Osteoblast (primary cell): ENCODE data around the gene FAM25G. TPM values are rescaled to one million over a fixed set of nuclear protein-coding genes. Genes with fewer than 3 reads are reported as not detected.
"Not testable (repeated sequence)": the region's sequence is repeated elsewhere in the genome, so short reads cannot be mapped to it uniquely, and the experiment has no call there.

Source experiments
- DNase-seq: peaks from one replicate; pipeline ENCODE4 v3.0.0; 2011; ENCODE audit warnings: low spot score, mixed read lengths; ENCODE audit not compliant: insufficient read length; ENCODE audit errors: missing footprints
- H2AFZ ChIP-seq: 2 replicates; pipeline ENCODE4 v1.6.0; 2011; ENCODE audit warnings: mild to moderate bottlenecking, low read length
- H3K27ac ChIP-seq: 2 replicates; pipeline ENCODE4 v1.5.1; 2011; ENCODE audit warnings: mild to moderate bottlenecking, low read depth, low read length, moderate library complexity
- H3K27me3 ChIP-seq: 2 replicates; pipeline ENCODE4 v1.6.0; 2012; ENCODE audit warnings: mild to moderate bottlenecking, control low read depth, inconsistent platforms, low read length, moderate library complexity; ENCODE audit not compliant: insufficient read depth
- H3K36me3 ChIP-seq: 2 replicates; pipeline ENCODE4 v1.5.1; 2011; ENCODE audit warnings: mild to moderate bottlenecking, low read length, control low read depth, moderate library complexity; ENCODE audit not compliant: insufficient read depth
- H3K4me1 ChIP-seq: 2 replicates; pipeline ENCODE4 v1.5.1; 2011; ENCODE audit warnings: mild to moderate bottlenecking, low read length, control low read depth, moderate library complexity; ENCODE audit not compliant: insufficient read depth
- H3K4me2 ChIP-seq: 2 replicates; pipeline ENCODE4 v1.6.0; 2011; ENCODE audit warnings: mild to moderate bottlenecking, low read length; ENCODE audit not compliant: insufficient read depth
- H3K4me3 ChIP-seq: fragments of 200-600 bp; sonication (generic); 3 replicates; pipeline ENCODE4 v1.5.1; 2012; ENCODE audit warnings: mild to moderate bottlenecking, low read length, inconsistent platforms; ENCODE audit not compliant: insufficient read depth
- H3K79me2 ChIP-seq: 2 replicates; pipeline ENCODE4 v1.6.0; 2012; ENCODE audit warnings: mild to moderate bottlenecking, low read length, control low read depth, inconsistent platforms; ENCODE audit not compliant: insufficient read depth
- H3K9me3 ChIP-seq: 2 replicates; pipeline ENCODE4 v1.5.1; 2011; ENCODE audit warnings: low read depth, low read length, control low read depth
- H4K20me1 ChIP-seq: 2 replicates; pipeline ENCODE4 v1.6.0; 2012; ENCODE audit warnings: mild to moderate bottlenecking, low read length, control low read depth; ENCODE audit not compliant: insufficient read depth
- total RNA-seq: library from RNA; depleted of rRNA; stranded (reverse); fragments of >200 nt; gene quantifications from 2 replicates; pipeline ENCODE4 v1.2.3, GENCODE V29; 2012

FAM25G gene
- total RNA-seq, 1 donor, result not detected

- H3K9me3 ChIP-seq, H3K36me3 ChIP-seq, H3K27me3 ChIP-seq, H3K4me1 ChIP-seq, H3K4me3 ChIP-seq, H3K4me2 ChIP-seq, H3K79me2 ChIP-seq, H4K20me1 ChIP-seq, DNase-seq, H2AFZ ChIP-seq, H3K27ac ChIP-seq: not testable (repeated sequence)
These were observed 9.1 kb downstream of the FAM25G start for GRCh38 chr10:47482367-47482766.

- peak overlapping the region; percentile 28 for H3K27ac ChIP-seq
- H3K9me3 ChIP-seq, DNase-seq: not testable (repeated sequence)
These were observed 9.7 kb downstream of the FAM25G start for GRCh38 chr10:47481768-47482181.

GRCh38 chr10:47481182-47481766 is 10.2 kb downstream of the FAM25G start:
- not testable (repeated sequence) for H3K4me3 ChIP-seq, H3K4me2 ChIP-seq, H3K27ac ChIP-seq, H4K20me1 ChIP-seq, DNase-seq, H3K36me3 ChIP-seq, H3K9me3 ChIP-seq, H2AFZ ChIP-seq, H3K79me2 ChIP-seq, H3K27me3 ChIP-seq, H3K4me1 ChIP-seq

More at GRCh38 chr10:47481768-47482181, 9.7 kb downstream of the FAM25G start:
- H3K36me3 ChIP-seq, H3K27me3 ChIP-seq, H4K20me1 ChIP-seq, H3K4me1 ChIP-seq, H3K4me3 ChIP-seq, H3K4me2 ChIP-seq, H3K79me2 ChIP-seq, H2AFZ ChIP-seq: not testable (repeated sequence)

GRCh38 chr10:47480133-47480532 is 11.4 kb downstream of the FAM25G start:
- H3K27me3 ChIP-seq, H3K4me2 ChIP-seq, DNase-seq, H4K20me1 ChIP-seq, H3K79me2 ChIP-seq, H3K4me3 ChIP-seq, H3K9me3 ChIP-seq, H2AFZ ChIP-seq, H3K4me1 ChIP-seq, H3K36me3 ChIP-seq, H3K27ac ChIP-seq: not testable (repeated sequence)

DNA sequence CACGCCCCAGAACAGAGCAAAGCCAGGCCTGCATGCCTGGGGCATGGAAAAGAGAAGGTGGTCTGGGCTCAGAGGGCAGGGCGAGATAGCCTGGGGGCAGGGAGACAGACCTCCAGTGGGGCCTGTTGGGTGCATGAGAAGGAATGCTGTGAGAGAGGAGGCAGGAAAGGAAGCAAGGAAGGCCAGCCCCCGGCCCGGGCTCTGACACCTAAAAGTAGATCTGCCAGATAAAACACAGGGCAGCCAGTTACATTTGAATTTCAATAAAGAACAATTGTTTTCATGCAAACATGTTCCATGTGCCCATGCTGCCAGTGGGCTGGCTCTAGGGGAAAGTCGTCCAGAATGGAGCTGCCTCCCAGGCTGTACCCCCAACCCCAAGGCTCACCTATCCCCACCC is 13.4 kb downstream of the FAM25G start:
- not testable (repeated sequence) for H4K20me1 ChIP-seq, H3K27me3 ChIP-seq, DNase-seq, H3K79me2 ChIP-seq, H3K4me1 ChIP-seq, H3K4me3 ChIP-seq, H2AFZ ChIP-seq, H3K36me3 ChIP-seq, H3K27ac ChIP-seq, H3K9me3 ChIP-seq, H3K4me2 ChIP-seq

DNA sequence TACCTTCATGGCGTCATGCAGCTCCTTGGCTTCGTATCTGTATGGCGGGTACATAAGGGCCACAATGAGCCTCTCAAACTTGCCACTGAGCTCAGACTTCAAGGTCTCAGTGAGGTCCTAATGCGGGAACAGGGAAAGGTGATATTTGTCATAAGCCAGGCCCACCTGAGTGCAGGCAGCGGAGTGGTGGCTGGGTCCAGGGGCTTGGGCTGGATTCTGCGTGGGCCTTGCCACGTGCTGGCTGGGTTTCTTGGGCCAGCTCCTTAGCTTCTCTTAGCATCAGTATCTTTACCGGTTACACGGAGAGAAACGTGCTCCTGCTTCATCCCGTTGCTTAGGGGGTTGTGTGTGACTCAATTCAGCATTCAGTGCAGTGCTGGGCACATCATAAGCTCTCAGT is 14.4 kb downstream of the FAM25G start:
- not testable (repeated sequence) for H3K4me3 ChIP-seq, H3K27ac ChIP-seq, H3K36me3 ChIP-seq, H3K27me3 ChIP-seq, H4K20me1 ChIP-seq, H3K4me1 ChIP-seq, H3K9me3 ChIP-seq, H3K79me2 ChIP-seq, H3K4me2 ChIP-seq, H2AFZ ChIP-seq, DNase-seq

DNA sequence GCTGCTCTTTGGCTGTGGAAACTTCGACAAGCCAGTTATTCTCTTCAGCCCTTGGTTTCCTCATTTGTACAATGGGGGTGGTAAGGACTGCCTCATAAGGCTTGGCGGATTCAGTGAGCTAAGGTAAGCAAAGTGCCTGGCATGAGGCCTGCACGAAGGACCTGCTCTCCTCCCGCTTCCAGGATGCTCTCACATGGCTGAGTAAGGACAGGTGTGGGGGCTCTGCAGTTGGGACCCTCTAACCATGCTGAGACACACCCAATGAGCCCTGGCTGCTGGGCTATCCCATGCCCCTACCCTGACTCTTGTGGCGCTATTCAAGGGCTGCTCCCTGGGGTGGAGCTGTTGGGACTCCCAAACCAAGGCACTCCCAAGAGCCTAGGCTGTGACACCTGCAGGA is 16.4 kb downstream of the FAM25G start:
- H3K79me2 ChIP-seq, H3K4me3 ChIP-seq, H3K27ac ChIP-seq, H3K9me3 ChIP-seq, H4K20me1 ChIP-seq, H3K4me1 ChIP-seq, H3K4me2 ChIP-seq, DNase-seq, H3K27me3 ChIP-seq, H3K36me3 ChIP-seq, H2AFZ ChIP-seq: not testable (repeated sequence)

- not testable (repeated sequence) for H3K4me3 ChIP-seq, H3K27me3 ChIP-seq, H3K79me2 ChIP-seq, H2AFZ ChIP-seq, H3K27ac ChIP-seq, H4K20me1 ChIP-seq, DNase-seq, H3K36me3 ChIP-seq, H3K9me3 ChIP-seq, H3K4me1 ChIP-seq, H3K4me2 ChIP-seq
These were observed 18.0 kb downstream of the FAM25G start for GRCh38 chr10:47473516-47473915.

DNA sequence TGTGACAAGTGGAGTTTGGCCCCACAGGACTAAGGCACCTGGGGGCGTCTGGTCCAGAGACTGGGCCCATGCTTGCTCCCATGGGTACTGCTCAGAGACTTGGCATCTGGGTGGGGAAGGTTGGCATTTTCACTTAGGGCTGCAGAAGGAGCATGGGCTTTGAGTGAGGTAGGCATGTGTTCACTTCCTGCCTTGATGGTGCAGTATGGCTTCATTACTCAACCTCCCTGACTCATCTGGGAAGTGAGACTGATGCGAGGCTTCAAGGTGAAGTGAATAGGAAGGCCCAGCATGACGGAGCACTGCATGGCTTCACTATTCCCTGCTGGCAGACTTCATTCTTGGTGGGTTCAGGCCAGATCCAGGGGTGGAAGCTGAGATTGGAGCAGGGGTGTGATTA is 18.9 kb downstream of the FAM25G start:
- not testable (repeated sequence) for H3K36me3 ChIP-seq, H3K27ac ChIP-seq, H3K9me3 ChIP-seq, H3K79me2 ChIP-seq, DNase-seq, H2AFZ ChIP-seq, H3K4me2 ChIP-seq, H3K27me3 ChIP-seq, H3K4me3 ChIP-seq, H4K20me1 ChIP-seq, H3K4me1 ChIP-seq
